ENCODE data around the gene GAL3ST2.

The GAL3ST2 gene

DNA sequence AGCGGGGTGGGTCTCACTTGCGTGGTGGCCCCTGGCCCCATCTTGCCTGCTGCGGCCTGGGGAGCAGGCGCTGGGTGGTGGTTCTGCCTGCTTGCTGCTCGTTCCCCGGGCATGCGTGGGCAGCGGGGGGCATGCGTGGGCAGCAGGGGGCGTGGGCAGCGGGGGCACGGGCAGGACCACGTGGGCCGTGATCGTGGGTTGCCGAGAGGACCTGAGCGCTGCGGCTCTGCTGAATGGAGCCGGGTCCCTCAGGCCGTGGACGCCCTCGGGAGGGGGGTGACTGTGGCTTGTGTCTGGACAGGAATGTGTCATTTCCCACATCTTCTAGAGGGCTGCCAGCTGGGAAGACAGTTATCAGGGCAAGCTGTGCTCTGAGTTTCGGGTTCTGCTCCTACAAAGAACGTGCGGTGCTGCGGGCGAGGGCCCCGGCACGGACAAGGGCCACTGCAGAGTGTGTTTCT, 8.3 kb upstream of the GAL3ST2 start:
- Histone ChIP-seq H3K36me3 (ENCODE audit: low read length) (no peaks in the 10 kb centered on the region), H3K9ac (ENCODE audit: low read length) (no peak overlapping the region), H3K9me3 (ENCODE audit: insufficient read depth, low read length) (no peaks in the 10 kb centered on the region), H3K27ac (ENCODE audit: low read depth, low read length) (no peak overlapping the region), H3K79me2 (ENCODE audit: insufficient read depth, low read length) (no peaks in the 10 kb centered on the region), H3K27me3 (ENCODE audit: low read length) (no peaks in the 10 kb centered on the region), H3F3A (ENCODE audit: insufficient read depth) (no peaks in the 10 kb centered on the region), H3K9me2 (replicated peaks; ENCODE audit: insufficient read depth, low read length) (no peaks in the 10 kb centered on the region), H2AFZ (ENCODE audit: low read depth, low read length, severe bottlenecking) (no peak overlapping the region), H4K20me1 (ENCODE audit: low read depth, low read length) (no peaks in the 10 kb centered on the region), H3K4me3 (ENCODE audit: insufficient read depth, low read length, poor library complexity, severe bottlenecking) (no peak overlapping the region), H3K4me2 (ENCODE audit: low read depth, low read length, poor library complexity, severe bottlenecking) (no peak overlapping the region)
- no peak for TF ChIP-seq EZH2phosphoT487 (conservative IDR thresholded peaks at IDR 0.05; ENCODE audit: low read length)
- TF ChIP-seq, protein P1, sequence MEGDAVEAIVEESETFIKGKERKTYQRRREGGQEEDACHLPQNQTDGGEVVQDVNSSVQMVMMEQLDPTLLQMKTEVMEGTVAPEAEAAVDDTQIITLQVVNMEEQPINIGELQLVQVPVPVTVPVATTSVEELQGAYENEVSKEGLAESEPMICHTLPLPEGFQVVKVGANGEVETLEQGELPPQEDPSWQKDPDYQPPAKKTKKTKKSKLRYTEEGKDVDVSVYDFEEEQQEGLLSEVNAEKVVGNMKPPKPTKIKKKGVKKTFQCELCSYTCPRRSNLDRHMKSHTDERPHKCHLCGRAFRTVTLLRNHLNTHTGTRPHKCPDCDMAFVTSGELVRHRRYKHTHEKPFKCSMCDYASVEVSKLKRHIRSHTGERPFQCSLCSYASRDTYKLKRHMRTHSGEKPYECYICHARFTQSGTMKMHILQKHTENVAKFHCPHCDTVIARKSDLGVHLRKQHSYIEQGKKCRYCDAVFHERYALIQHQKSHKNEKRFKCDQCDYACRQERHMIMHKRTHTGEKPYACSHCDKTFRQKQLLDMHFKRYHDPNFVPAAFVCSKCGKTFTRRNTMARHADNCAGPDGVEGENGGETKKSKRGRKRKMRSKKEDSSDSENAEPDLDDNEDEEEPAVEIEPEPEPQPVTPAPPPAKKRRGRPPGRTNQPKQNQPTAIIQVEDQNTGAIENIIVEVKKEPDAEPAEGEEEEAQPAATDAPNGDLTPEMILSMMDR (IDR thresholded peaks at IDR 0.05; ENCODE audit: insufficient read depth, low read length, poor library complexity, severe bottlenecking) = no peak

DNA sequence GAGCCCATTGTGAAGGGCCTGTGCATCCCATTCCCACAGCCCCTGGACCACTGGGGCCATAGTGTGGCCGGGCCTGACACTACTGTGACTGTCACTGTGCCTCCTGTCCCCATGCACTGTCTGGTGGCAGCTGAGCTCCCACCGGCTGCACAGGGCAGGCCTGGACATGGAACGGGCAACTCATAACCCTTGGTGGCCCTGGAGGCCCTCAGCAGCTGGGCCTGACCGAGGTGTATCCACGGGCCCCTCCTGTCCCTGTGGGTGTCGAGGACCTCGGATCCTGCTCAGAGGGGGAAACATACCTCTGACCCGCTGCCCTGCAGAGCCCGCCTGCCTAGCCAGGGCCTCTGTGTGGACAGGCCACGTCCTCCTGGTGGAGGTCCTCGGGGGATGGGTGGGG, 7.8 kb upstream of the GAL3ST2 start:
- Histone ChIP-seq H3K79me2 (ENCODE audit: insufficient read depth, low read length) (no peaks in the 10 kb centered on the region), H3K27ac (ENCODE audit: low read depth, low read length) (no peak overlapping the region), H3K27me3 (ENCODE audit: low read length) (no peaks in the 10 kb centered on the region), H3K4me2 (ENCODE audit: low read depth, low read length, poor library complexity, severe bottlenecking) (no peak overlapping the region), H3K9ac (ENCODE audit: low read length) (no peak overlapping the region), H3K36me3 (ENCODE audit: low read length) (no peaks in the 10 kb centered on the region), H3K9me2 (replicated peaks; ENCODE audit: insufficient read depth, low read length) (no peaks in the 10 kb centered on the region), H4K20me1 (ENCODE audit: low read depth, low read length) (no peaks in the 10 kb centered on the region), H3F3A (ENCODE audit: insufficient read depth) (no peaks in the 10 kb centered on the region), H2AFZ (ENCODE audit: low read depth, low read length, severe bottlenecking) (no peak overlapping the region), H3K9me3 (ENCODE audit: insufficient read depth, low read length) (no peaks in the 10 kb centered on the region), H3K4me3 (ENCODE audit: insufficient read depth, low read length, poor library complexity, severe bottlenecking) (no peak overlapping the region)
- TF ChIP-seq, protein P1 (IDR thresholded peaks at IDR 0.05; ENCODE audit: insufficient read depth, low read length, poor library complexity, severe bottlenecking) = no peak
- no peak for TF ChIP-seq EZH2phosphoT487 (conservative IDR thresholded peaks at IDR 0.05; ENCODE audit: low read length)

DNA sequence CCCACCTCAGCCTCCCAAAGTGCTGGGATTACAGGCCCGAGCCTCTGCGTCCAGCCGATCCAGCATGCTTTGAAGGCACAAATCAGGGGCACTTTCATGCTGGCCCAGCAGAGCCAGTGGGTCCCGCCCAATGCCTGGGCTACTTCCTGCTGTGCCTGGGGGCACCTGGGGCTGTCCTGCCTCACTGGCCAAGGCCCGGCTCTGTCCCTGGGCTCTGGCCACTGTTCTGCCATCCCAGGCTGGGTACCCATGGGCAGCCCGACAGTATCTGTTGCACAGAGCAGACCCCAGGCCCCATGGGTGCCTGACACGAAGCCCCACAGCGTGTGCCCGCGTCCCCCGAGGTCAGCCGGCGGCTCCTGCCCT, 6.8 kb upstream of the GAL3ST2 start:
- H3K9me3 ChIP-seq (ENCODE audit: insufficient read depth, low read length) = no peaks in the 10 kb centered on the region

More for the DNA sequence above, 6.8 kb upstream of the GAL3ST2 start:
- Histone ChIP-seq H3K4me2 (ENCODE audit: low read depth, low read length, poor library complexity, severe bottlenecking) (no peak overlapping the region), H3K9me2 (replicated peaks; ENCODE audit: insufficient read depth, low read length) (no peaks in the 10 kb centered on the region), H3K4me3 (ENCODE audit: insufficient read depth, low read length, poor library complexity, severe bottlenecking) (no peak overlapping the region), H3K27ac (ENCODE audit: low read depth, low read length) (no peak overlapping the region), H3K36me3 (ENCODE audit: low read length) (no peaks in the 10 kb centered on the region), H2AFZ (ENCODE audit: low read depth, low read length, severe bottlenecking) (no peak overlapping the region), H4K20me1 (ENCODE audit: low read depth, low read length) (no peaks in the 10 kb centered on the region), H3K27me3 (ENCODE audit: low read length) (no peaks in the 10 kb centered on the region), H3K9ac (ENCODE audit: low read length) (no peak overlapping the region), H3F3A (ENCODE audit: insufficient read depth) (no peaks in the 10 kb centered on the region), H3K79me2 (ENCODE audit: insufficient read depth, low read length) (no peaks in the 10 kb centered on the region)
- TF ChIP-seq, protein P1 (IDR thresholded peaks at IDR 0.05; ENCODE audit: insufficient read depth, low read length, poor library complexity, severe bottlenecking) = no peak
- TF ChIP-seq EZH2phosphoT487 (conservative IDR thresholded peaks at IDR 0.05; ENCODE audit: low read length) = no peak

All from SU-DHL-6 (cell line).